Measurements from ENCODE around the gene HELLS.

Gene HELLS

GRCh38 chr10:94571081-94571480 is 25.5 kb downstream of the HELLS start:
- no peak for DNase-seq (ENCODE audit: low read depth)
- TF ChIP-seq CTCF (conservative IDR thresholded peaks at IDR 0.05; ENCODE audit: low read depth, low read length): no peak
- no peak overlapping the region for H3K4me3 ChIP-seq (ENCODE audit: low read length)

GRCh38 chr10:94571528-94571927 is 25.9 kb downstream of the HELLS start:
- no peak overlapping the region for H3K4me3 ChIP-seq (ENCODE audit: low read length)
- no peak for DNase-seq (ENCODE audit: low read depth)
- TF ChIP-seq CTCF (conservative IDR thresholded peaks at IDR 0.05; ENCODE audit: low read depth, low read length): no peak

- DNase-seq (ENCODE audit: low read depth): no peak
- H3K4me3 ChIP-seq (ENCODE audit: low read length): no peak overlapping the region
- no peak for TF ChIP-seq CTCF (conservative IDR thresholded peaks at IDR 0.05; ENCODE audit: low read depth, low read length)
These were observed 33.2 kb downstream of the HELLS start for GRCh38 chr10:94578790-94579189.

GRCh38 chr10:94583124-94583523 is 37.5 kb downstream of the HELLS start:
- no peak overlapping the region for H3K4me3 ChIP-seq (ENCODE audit: low read length)
- TF ChIP-seq CTCF (conservative IDR thresholded peaks at IDR 0.05; ENCODE audit: low read depth, low read length): no peak
- no peak for DNase-seq (ENCODE audit: low read depth)

GRCh38 chr10:94591461-94592205 is 46.0 kb downstream of the HELLS start:
- H3K4me3 ChIP-seq (ENCODE audit: low read length): no peak overlapping the region
- no peak for DNase-seq (ENCODE audit: low read depth)
- no peak for TF ChIP-seq CTCF (conservative IDR thresholded peaks at IDR 0.05; ENCODE audit: low read depth, low read length)

- DNase-seq (ENCODE audit: low read depth): no peak
- H3K4me3 ChIP-seq (ENCODE audit: low read length): no peak overlapping the region
- TF ChIP-seq CTCF (conservative IDR thresholded peaks at IDR 0.05; ENCODE audit: low read depth, low read length): no peak
These were observed 57.3 kb downstream of the HELLS start for GRCh38 chr10:94602729-94603515.

- H3K4me3 ChIP-seq (ENCODE audit: low read length): no peak overlapping the region
- DNase-seq (ENCODE audit: low read depth): no peak
- TF ChIP-seq CTCF (conservative IDR thresholded peaks at IDR 0.05; ENCODE audit: low read depth, low read length): no peak
These were observed 61.5 kb downstream of the HELLS start for GRCh38 chr10:94607111-94607510.
